ENCODE results near the gene GSTA4. TPM values are rescaled to one million over a fixed set of nuclear protein-coding genes. Genes with fewer than 3 reads are reported as not detected.

GSTA4 gene
- total and polyA plus RNA-seq, 2 of the 13 experiments (the other 11 are each of a cell fraction or from before 2014, with no cell fraction given), result 34.1 to 53.6 TPM

DNA sequence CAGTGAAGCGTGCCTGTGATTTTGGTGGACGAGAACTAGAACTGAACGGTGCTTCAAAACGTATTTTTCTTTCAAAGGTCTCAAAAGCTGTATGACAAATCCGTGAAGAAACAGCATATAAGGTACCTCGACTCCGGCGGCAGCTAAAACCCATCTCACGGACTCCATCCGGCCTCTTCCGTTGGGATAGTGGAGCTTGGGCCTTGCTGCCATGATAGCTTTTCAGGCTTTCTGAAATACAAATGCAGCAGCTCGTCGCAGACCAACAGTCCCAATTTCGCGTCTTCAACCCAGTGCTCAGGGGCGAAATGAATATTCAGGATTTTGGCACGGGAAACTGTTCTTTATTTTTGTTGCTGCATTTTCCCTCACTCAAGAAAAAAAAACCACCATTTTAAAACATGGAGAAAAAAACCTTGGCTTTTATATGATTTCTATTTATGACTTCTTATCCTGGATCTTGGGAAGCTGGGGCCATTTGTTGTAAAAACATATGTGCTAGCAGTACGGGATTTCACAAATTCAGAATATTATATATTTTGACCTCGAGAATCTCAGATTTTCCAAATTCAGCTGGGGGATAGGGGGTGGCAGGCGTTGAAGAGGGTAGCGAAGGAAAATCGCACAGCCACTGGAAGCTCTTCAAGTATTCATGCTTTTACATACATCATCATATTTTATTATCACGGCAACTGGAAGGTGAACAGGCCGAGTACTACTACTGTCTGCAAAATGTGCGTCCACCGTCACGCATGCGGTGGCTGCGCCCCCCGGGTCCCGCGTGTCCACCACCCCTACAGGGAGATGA is 849 bp downstream of the GSTA4 start (continued):
- TF ChIP-seq, protein P1, sequence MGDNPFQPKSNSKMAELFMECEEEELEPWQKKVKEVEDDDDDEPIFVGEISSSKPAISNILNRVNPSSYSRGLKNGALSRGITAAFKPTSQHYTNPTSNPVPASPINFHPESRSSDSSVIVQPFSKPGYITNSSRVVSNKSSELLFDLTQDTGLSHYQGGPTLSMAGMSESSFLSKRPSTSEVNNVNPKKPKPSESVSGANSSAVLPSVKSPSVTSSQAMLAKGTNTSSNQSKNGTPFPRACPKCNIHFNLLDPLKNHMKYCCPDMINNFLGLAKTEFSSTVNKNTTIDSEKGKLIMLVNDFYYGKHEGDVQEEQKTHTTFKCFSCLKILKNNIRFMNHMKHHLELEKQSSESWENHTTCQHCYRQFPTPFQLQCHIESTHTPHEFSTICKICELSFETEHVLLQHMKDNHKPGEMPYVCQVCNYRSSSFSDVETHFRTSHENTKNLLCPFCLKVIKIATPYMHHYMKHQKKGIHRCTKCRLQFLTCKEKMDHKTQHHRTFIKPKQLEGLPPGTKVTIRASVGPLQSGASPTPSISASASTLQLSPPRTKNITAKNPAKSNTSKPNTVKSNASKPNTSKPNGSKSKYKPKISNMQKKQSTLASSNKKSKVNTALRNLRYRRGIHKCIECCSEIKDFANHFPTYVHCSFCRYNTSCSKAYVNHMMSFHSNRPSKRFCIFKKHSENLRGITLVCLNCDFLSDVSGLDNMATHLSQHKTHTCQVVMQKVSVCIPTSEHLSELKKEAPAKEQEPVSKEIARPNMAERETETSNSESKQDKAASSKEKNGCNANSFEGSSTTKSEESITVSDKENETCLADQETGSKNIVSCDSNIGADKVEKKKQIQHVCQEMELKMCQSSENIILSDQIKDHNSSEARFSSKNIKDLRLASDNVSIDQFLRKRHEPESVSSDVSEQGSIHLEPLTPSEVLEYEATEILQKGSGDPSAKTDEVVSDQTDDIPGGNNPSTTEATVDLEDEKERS (CRISPR knock-in tag; IDR thresholded peaks at IDR 0.05), result no peak
- TF ChIP-seq HDAC1 (CRISPR knock-in tag; IDR thresholded peaks at IDR 0.05) (no peak; the same call in 1 of the 2 replicates), ZNF674 (CRISPR knock-in tag; IDR thresholded peaks at IDR 0.05; ENCODE audit: low read depth) (no peak), RAD51 (IDR thresholded peaks at IDR 0.05; ENCODE audit: borderline replicate concordance) (no peak), ZNF713 (CRISPR knock-in tag; IDR thresholded peaks at IDR 0.05) (no peak), YEATS4 (CRISPR knock-in tag; IDR thresholded peaks at IDR 0.05; ENCODE audit: borderline replicate concordance) (peak; percentile 7; the same call in 1 of the 2 replicates)
- TF ChIP-seq, protein P2, sequence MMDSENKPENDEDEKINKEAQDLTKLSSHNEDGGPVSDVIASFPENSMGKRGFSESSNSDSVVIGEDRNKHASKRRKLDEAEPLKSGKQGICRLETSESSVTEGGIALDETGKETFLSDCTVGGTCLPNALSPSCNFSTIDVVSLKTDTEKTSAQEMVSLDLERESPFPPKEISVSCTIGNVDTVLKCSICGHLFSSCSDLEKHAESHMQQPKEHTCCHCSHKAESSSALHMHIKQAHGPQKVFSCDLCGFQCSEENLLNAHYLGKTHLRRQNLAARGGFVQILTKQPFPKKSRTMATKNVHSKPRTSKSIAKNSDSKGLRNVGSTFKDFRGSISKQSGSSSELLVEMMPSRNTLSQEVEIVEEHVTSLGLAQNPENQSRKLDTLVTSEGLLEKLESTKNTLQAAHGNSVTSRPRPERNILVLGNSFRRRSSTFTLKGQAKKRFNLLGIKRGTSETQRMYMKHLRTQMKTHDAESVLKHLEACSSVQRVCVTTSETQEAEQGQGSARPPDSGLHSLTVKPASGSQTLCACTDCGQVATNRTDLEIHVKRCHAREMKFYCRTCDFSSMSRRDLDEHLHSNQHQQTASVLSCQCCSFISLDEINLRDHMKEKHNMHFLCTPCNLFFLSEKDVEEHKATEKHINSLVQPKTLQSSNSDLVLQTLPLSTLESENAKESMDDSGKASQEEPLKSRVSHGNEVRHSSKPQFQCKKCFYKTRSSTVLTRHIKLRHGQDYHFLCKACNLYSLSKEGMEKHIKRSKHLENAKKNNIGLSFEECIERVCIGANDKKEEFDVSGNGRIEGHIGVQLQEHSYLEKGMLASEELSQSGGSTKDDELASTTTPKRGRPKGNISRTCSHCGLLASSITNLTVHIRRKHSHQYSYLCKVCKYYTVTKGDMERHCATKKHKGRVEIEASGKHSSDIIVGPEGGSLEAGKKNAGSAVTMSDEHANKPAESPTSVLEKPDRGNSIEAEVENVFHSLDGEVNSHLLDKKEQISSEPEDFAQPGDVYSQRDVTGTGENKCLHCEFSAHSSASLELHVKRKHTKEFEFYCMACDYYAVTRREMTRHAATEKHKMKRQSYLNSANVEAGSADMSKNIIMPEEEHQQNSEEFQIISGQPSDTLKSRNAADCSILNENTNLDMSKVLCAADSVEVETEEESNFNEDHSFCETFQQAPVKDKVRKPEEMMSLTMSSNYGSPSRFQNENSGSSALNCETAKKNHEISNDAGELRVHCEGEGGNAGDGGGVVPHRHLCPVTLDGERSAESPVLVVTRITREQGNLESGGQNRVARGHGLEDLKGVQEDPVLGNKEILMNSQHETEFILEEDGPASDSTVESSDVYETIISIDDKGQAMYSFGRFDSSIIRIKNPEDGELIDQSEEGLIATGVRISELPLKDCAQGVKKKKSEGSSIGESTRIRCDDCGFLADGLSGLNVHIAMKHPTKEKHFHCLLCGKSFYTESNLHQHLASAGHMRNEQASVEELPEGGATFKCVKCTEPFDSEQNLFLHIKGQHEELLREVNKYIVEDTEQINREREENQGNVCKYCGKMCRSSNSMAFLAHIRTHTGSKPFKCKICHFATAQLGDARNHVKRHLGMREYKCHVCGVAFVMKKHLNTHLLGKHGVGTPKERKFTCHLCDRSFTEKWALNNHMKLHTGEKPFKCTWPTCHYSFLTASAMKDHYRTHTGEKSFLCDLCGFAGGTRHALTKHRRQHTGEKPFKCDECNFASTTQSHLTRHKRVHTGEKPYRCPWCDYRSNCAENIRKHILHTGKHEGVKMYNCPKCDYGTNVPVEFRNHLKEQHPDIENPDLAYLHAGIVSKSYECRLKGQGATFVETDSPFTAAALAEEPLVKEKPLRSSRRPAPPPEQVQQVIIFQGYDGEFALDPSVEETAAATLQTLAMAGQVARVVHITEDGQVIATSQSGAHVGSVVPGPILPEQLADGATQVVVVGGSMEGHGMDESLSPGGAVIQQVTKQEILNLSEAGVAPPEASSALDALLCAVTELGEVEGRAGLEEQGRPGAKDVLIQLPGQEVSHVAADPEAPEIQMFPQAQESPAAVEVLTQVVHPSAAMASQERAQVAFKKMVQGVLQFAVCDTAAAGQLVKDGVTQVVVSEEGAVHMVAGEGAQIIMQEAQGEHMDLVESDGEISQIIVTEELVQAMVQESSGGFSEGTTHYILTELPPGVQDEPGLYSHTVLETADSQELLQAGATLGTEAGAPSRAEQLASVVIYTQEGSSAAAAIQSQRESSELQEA (CRISPR knock-in tag; IDR thresholded peaks at IDR 0.05; ENCODE audit: not compliant biosample characterization), result no peak
- TF ChIP-seq, protein P3, sequence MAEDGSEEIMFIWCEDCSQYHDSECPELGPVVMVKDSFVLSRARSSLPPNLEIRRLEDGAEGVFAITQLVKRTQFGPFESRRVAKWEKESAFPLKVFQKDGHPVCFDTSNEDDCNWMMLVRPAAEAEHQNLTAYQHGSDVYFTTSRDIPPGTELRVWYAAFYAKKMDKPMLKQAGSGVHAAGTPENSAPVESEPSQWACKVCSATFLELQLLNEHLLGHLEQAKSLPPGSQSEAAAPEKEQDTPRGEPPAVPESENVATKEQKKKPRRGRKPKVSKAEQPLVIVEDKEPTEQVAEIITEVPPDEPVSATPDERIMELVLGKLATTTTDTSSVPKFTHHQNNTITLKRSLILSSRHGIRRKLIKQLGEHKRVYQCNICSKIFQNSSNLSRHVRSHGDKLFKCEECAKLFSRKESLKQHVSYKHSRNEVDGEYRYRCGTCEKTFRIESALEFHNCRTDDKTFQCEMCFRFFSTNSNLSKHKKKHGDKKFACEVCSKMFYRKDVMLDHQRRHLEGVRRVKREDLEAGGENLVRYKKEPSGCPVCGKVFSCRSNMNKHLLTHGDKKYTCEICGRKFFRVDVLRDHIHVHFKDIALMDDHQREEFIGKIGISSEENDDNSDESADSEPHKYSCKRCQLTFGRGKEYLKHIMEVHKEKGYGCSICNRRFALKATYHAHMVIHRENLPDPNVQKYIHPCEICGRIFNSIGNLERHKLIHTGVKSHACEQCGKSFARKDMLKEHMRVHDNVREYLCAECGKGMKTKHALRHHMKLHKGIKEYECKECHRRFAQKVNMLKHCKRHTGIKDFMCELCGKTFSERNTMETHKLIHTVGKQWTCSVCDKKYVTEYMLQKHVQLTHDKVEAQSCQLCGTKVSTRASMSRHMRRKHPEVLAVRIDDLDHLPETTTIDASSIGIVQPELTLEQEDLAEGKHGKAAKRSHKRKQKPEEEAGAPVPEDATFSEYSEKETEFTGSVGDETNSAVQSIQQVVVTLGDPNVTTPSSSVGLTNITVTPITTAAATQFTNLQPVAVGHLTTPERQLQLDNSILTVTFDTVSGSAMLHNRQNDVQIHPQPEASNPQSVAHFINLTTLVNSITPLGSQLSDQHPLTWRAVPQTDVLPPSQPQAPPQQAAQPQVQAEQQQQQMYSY (CRISPR knock-in tag; IDR thresholded peaks at IDR 0.05), result no peak
- TF ChIP-seq, protein P4, sequence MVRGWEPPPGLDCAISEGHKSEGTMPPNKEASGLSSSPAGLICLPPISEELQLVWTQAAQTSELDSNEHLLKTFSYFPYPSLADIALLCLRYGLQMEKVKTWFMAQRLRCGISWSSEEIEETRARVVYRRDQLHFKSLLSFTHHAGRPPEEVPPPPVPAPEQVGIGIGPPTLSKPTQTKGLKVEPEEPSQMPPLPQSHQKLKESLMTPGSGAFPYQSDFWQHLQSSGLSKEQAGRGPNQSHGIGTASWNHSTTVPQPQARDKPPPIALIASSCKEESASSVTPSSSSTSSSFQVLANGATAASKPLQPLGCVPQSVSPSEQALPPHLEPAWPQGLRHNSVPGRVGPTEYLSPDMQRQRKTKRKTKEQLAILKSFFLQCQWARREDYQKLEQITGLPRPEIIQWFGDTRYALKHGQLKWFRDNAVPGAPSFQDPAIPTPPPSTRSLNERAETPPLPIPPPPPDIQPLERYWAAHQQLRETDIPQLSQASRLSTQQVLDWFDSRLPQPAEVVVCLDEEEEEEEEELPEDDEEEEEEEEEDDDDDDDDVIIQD (CRISPR knock-in tag; IDR thresholded peaks at IDR 0.05; ENCODE audit: low read depth), result no peak
